ENCODE measurements around the gene ITPR1.

The ITPR1 gene

GRCh38 chr3:4836516-4836915 is 343.4 kb downstream of the ITPR1 start:
- DNase-seq = no peak

DNA sequence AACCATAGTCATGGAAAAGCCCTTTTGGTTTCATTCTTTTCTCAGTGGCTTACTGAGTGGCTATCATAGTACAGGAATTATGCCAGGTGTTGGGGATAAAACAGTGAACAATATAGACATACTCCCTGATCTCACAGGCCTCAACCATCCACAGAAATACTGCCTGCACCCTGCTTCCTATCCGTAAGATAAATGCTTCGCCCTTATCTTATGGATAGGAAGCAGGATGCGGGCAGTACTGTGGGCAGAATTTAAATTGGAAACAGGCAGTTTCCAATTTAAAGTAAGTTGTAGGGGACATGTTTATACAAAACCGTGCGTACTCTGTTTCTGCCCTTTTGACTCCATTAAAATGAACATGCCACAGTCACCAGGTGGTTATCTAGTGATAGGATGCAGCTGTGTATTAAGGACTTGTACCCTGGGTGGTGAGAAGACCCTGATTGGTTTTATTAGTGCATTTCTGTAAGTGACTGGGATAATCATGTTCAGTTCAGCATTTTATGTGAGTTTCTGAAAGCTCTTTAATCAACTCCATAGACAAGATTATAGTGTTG is 344.3 kb downstream of the ITPR1 start:
- DNase-seq = no peak

- DNase-seq = no peak
Observed at GRCh38 chr3:4838621-4839022, 345.5 kb downstream of the ITPR1 start.

GRCh38 chr3:4839278-4839677 is 346.1 kb downstream of the ITPR1 start:
- no peak for DNase-seq

- DNase-seq = no peak
Observed at GRCh38 chr3:4841225-4841624, 348.1 kb downstream of the ITPR1 start.

DNA sequence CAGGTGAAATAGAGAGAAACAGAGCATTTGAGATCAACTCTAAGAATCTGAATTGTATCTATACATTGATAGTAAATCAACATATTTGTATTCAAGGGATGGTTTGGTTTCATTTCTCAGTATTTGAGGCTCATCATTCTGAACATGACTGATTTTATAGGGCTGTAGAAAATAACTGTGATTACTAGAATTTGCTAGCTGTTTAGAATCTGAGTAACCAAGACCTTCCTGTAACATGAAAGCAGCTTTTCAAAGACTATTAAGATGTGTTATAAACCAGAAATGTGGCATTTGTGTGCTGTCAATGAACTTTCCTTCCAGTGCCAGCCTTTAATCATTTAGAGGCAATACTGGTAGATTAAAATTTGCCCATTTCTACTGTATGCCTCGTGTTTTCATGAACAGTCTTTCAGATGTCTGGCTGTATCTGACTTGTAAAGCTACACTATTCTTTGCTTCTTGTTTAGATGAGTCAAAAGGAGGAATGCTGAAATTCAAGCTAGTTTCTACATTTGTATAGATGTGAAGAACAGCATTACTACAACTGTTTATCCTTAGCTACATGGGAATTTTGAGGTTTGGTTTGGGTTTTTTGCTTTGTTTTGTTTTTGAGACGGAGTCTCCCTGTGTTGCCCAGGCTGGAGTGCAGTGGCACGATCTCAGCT is 348.8 kb downstream of the ITPR1 start:
- DNase-seq = no peak

DNA sequence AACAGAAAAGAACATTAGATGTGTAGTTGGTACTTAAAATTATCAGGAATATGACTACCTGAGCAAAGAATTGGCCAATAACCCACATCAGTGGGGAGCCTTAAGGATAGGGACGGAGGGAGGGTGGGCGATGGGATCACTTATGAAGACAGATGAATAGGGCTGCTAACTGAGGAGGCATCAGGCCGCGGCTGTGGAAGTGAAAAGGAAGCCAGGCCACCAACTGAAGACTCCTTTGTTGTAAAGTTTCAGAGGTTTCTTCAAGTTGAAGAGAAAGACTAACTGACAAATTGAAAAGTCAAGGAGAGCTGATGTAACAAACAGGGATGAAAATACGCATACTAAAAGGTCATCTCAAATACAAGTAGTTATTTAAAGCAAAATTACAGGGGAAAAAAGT is 350.5 kb downstream of the ITPR1 start:
- no peak for DNase-seq

GRCh38 chr3:4845882-4846281 is 352.7 kb downstream of the ITPR1 start:
- DNase-seq = no peak

DNA sequence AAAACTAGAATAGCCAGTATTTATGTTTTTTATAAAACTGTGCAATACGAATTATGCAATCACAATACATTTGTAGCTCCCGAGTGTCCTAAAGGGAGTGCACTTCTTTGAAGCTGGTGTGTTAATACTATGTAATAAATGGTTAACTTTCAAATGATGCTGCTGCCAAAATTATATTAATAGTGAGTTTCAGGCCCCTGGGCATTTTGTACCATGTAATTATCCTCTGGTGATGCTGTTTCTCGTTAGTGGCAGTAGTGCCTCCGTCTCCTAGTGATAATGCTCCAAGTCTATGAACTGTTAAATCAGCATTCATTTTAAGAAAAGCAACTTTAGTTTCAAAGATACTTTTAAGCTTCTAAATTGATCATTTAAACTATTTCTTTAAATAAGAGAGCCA is 353.4 kb downstream of the ITPR1 start:
- DNase-seq = no peak

GRCh38 chr3:4848176-4848825 is 355.2 kb downstream of the ITPR1 start:
- DNase-seq = no peak

DNA sequence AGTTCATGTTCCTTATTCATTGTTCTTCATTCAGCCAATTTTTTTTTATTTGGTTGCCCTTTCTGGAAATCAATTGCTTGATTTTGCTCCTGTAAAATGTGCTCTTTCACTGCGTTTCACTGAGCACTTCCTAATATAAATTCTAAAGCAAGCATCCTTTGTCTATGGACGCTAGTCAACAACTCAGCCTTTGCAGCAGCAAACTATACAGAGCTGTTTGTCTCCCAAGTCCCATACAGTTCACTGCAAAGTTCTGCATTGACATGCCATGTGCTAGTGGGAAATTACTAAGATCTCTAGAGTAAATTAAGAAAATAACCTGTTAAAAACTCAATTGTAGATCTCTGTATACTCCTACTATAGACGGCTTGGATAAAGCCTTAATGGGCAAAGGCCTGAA is 356.0 kb downstream of the ITPR1 start:
- no peak for DNase-seq

GRCh38 chr3:4849739-4850138 is 356.6 kb downstream of the ITPR1 start:
- no peak for DNase-seq

- no peak for DNase-seq
Observed at GRCh38 chr3:4850211-4850927, 357.2 kb downstream of the ITPR1 start.

DNA sequence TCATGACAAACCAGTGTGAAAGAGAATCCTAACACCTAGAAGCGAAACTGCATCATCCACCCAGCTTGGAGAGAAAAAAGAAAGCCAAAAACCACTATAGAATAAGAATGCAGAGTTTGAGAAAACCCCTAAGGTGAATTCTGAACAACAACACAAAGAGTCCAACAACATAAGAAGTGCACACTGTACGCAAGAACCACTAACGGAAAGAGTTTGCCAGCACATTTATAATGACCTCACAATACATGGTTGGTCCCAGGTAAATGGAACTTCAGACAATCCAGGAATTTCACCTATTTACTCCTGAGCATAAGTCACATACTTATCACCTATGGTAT is 357.7 kb downstream of the ITPR1 start:
- DNase-seq = no peak

- peak; percentile 23 for DNase-seq
Observed at GRCh38 chr3:4852780-4853748, 359.9 kb downstream of the ITPR1 start.

- DNase-seq = no peak
Observed at GRCh38 chr3:4853749-4854140, 360.6 kb downstream of the ITPR1 start.

DNA sequence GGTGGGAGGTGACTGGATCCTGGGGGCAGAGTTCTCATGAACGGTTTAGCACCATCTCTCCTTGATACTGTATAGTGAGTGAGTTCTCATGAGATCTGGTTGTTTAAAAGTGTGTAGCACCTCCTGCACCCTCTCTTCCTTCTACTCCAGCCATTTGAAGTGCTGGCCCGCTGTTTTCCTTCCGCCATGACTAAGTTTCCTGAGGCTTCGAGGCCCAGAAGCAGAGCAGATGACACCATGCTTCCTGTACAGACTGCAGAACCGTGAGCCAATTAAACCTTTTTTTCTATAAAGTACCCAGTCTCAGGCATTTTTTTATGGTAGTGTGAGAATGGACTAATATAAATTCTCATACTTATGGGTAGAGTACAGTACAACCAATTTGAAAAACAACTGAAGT is 362.5 kb downstream of the ITPR1 start:
- no peak for DNase-seq

- DNase-seq = no peak
Observed at GRCh38 chr3:4856136-4856535, 363.0 kb downstream of the ITPR1 start.

DNA sequence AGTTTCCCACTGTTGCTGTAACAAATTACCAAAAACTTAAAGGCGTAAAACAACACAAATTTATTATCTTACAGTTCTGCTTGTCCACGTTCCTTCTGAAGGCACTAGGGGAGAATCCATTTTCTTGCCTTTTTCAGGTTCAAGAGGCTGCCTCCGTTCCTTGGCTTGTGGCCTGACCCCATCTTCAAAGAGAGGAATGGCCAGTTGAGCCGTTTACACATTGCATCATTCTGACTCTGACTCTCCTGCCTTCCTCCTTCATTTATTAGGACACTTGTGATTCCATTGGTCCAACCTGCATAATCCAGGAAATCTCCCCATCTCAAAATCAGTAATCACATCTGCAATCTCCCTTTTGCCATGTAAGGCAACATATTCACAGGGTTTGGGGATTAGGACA is 363.4 kb downstream of the ITPR1 start:
- no peak for DNase-seq

- DNase-seq = no peak
Observed at GRCh38 chr3:4856986-4857385, 363.8 kb downstream of the ITPR1 start.

DNA sequence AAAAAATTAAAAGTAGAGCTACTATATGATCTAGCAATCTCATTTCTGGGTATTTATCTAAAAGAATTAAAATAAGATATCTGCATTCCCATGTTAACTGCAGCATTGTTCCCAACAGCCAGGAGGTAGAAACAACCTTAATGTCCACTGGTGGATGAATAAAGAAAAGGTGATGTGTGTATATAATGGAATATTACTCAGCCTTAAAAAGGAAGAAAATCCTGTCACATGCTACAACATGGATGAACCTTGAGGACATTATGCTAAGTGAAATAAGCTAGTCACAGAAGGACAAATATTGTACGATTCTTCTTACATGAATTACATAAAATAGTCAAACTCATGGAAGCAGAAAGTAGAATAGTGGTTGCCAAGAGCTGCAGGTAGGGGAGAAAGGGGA is 366.6 kb downstream of the ITPR1 start:
- no peak for DNase-seq

DNA sequence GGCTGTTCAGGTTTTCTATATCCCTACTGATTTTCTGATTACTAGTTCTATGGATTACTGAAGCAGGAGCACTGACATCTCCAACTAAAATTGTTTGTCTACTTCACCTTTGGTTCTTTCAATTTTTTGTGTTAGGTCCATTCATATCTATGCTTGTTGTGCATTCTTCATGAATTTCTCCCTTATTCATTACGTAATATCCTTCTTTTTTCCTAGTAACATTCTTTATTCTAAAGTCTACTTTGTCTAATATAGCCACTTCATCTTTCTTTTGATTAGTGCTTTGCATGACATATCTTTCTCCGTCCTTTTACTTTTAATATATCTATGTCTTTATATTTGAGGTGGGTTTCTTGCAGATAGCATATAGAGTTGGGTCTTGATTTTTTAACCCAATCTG is 369.8 kb downstream of the ITPR1 start:
- no peak for DNase-seq

GRCh38 chr3:4864503-4864902 is 371.4 kb downstream of the ITPR1 start:
- DNase-seq = no peak

Measured in fibroblast of skin of scalp (primary cell).